Measurements from ENCODE around the gene SBNO2.
"Not testable (repeated sequence)": the region's sequence is repeated elsewhere in the genome, so short reads cannot be mapped to it uniquely, and the experiment has no call there.

DNA sequence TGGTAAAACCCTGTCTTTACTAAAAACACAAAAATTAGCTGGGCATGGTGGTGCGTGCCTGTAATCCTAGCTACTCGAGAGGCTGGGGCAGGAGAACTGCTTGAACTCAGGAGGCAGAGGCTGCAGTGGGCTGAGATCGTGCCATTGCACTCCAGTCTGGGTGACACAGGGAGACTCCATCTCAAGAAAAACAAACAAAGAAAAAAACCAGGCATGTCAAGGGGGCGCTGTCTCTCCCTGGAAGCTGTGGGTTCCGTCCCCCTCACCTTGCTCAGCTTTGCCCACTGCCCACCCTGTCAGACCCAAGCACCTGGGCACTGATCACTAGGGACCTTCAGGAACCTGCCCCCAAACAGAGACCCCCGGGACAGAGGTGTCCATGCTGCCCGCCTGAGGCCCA is 45.0 kb downstream of the SBNO2 start:
- TF ChIP-seq POLR2A (IDR thresholded peaks at IDR 0.05): not testable (repeated sequence)
- TF ChIP-seq, protein P1, sequence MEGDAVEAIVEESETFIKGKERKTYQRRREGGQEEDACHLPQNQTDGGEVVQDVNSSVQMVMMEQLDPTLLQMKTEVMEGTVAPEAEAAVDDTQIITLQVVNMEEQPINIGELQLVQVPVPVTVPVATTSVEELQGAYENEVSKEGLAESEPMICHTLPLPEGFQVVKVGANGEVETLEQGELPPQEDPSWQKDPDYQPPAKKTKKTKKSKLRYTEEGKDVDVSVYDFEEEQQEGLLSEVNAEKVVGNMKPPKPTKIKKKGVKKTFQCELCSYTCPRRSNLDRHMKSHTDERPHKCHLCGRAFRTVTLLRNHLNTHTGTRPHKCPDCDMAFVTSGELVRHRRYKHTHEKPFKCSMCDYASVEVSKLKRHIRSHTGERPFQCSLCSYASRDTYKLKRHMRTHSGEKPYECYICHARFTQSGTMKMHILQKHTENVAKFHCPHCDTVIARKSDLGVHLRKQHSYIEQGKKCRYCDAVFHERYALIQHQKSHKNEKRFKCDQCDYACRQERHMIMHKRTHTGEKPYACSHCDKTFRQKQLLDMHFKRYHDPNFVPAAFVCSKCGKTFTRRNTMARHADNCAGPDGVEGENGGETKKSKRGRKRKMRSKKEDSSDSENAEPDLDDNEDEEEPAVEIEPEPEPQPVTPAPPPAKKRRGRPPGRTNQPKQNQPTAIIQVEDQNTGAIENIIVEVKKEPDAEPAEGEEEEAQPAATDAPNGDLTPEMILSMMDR (IDR thresholded peaks at IDR 0.05): not testable (repeated sequence)

Data from stomach (tissue), 4 donors.